ENCODE data around the gene GCHFR. TPM values are rescaled to one million over a fixed set of nuclear protein-coding genes. Genes with fewer than 3 reads are reported as not detected.

GCHFR gene
- total RNA-seq, 4 donors from 2014 or later: 42.5 to 129 (median 97.1) TPM

GRCh38 chr15:40731034-40731433 lies 32.8 kb upstream of the GCHFR start:
- TF ChIP-seq CTCF (IDR thresholded peaks at IDR 0.05): no peak
- ATAC-seq (ENCODE audit: low FRiP score): no peak
- no peak for DNase-seq (ENCODE audit: low spot score)

GRCh38 chr15:40736575-40736974 lies 27.3 kb upstream of the GCHFR start:
- no peak for ATAC-seq (ENCODE audit: low FRiP score)
- DNase-seq (ENCODE audit: low spot score): no peak
- TF ChIP-seq CTCF (IDR thresholded peaks at IDR 0.05): no peak

- no peak for ATAC-seq (ENCODE audit: low FRiP score)
- TF ChIP-seq CTCF (IDR thresholded peaks at IDR 0.05): no peak
- no peak for DNase-seq (ENCODE audit: low spot score)
These were observed 26.8 kb upstream of the GCHFR start for GRCh38 chr15:40737048-40737447.

- no peak for ATAC-seq (ENCODE audit: low FRiP score)
- no peak for TF ChIP-seq CTCF (IDR thresholded peaks at IDR 0.05)
- DNase-seq (ENCODE audit: low spot score): no peak
These were observed 24.8 kb upstream of the GCHFR start for GRCh38 chr15:40739047-40739446.

- ATAC-seq (ENCODE audit: low FRiP score) (no peak), DNase-seq (ENCODE audit: low spot score) (no peak)
- TF ChIP-seq CTCF (IDR thresholded peaks at IDR 0.05): no peak
These were observed 24.0 kb upstream of the GCHFR start for GRCh38 chr15:40739854-40740253.

- ATAC-seq (ENCODE audit: low FRiP score) (no peak), DNase-seq (ENCODE audit: low spot score) (no peak)
- no peak for TF ChIP-seq CTCF (IDR thresholded peaks at IDR 0.05)
These were observed 20.4 kb upstream of the GCHFR start for GRCh38 chr15:40743485-40743901.

- DNase-seq (ENCODE audit: low spot score): no peak
These were observed 19.7 kb upstream of the GCHFR start for GRCh38 chr15:40743921-40744814.

More at GRCh38 chr15:40743921-40744814, 19.7 kb upstream of the GCHFR start:
- TF ChIP-seq CTCF (IDR thresholded peaks at IDR 0.05): no peak
- peak; percentile 59 for ATAC-seq (ENCODE audit: low FRiP score)

Data from omental fat pad (tissue), 4 donors.